Kidney epithelial cell (primary cell): ENCODE results near the gene TBC1D21. TPM values are rescaled to one million over a fixed set of nuclear protein-coding genes. Genes with fewer than 3 reads are reported as not detected.

Experiments used
- DNase-seq: peaks from one replicate; pipeline ENCODE4 v3.0.0-alpha.2; 2010; ENCODE audit warnings: low read depth
- H3K27me3 ChIP-seq: 2 replicates; pipeline ENCODE4 v1.6.0; 2011; ENCODE audit warnings: low read length; ENCODE audit not compliant: control insufficient read depth, insufficient read depth
- H3K36me3 ChIP-seq: 2 replicates; pipeline ENCODE4 v1.5.1; 2011; ENCODE audit warnings: low read length; ENCODE audit not compliant: control insufficient read depth, insufficient read depth
- H3K4me3 ChIP-seq: 2 replicates; pipeline ENCODE4 v1.5.1; 2011; ENCODE audit warnings: low read depth, mild to moderate bottlenecking, control low read depth, low read length
- CTCF ChIP-seq: IDR thresholded peaks from 2 replicates; pipeline ENCODE4 v1.5.1; 2011; ENCODE audit warnings: mild to moderate bottlenecking, moderate library complexity, low read length, control low read depth, inconsistent platforms; ENCODE audit not compliant: insufficient read depth, poor library complexity, severe bottlenecking
- total RNA-seq: library from RNA; depleted of rRNA; stranded (reverse); fragments of >200 nt; gene quantifications from 2 replicates; pipeline ENCODE4 v1.2.3, GENCODE V29; 2015

The TBC1D21 gene
- total RNA-seq, 1 donor from 2014 or later: not detected

- no peak overlapping the region for H3K4me3 ChIP-seq
- H3K36me3 ChIP-seq: no peaks in the 10 kb centered on the region
- H3K27me3 ChIP-seq: peaks cover 10% of the 10 kb centered on the region
- DNase-seq: no peak
- TF ChIP-seq CTCF: no peak
These were observed 20.9 kb upstream of the TBC1D21 start for GRCh38 chr15:73852507-73852906.

GRCh38 chr15:73854265-73854664 lies 19.1 kb upstream of the TBC1D21 start:
- DNase-seq: no peak

GRCh38 chr15:73856458-73857192 lies 16.7 kb upstream of the TBC1D21 start:
- TF ChIP-seq CTCF: no peak
- no peak for DNase-seq
- Histone ChIP-seq H3K36me3 (no peaks in the 10 kb centered on the region), H3K4me3 (no peak overlapping the region), H3K27me3 (peaks cover 13% of the 10 kb centered on the region)

More at GRCh38 chr15:73854265-73854664, 19.1 kb upstream of the TBC1D21 start:
- H3K27me3 ChIP-seq: peaks cover 8% of the 10 kb centered on the region
- no peaks in the 10 kb centered on the region for H3K36me3 ChIP-seq
- TF ChIP-seq CTCF: no peak
- no peak overlapping the region for H3K4me3 ChIP-seq

- no peak for TF ChIP-seq CTCF
- Histone ChIP-seq H3K36me3 (no peaks in the 10 kb centered on the region), H3K4me3 (no peak overlapping the region), H3K27me3 (peaks cover 15% of the 10 kb centered on the region)
- no peak for DNase-seq
These were observed 16.0 kb upstream of the TBC1D21 start for GRCh38 chr15:73857193-73857920.

- TF ChIP-seq CTCF: no peak
- no peak for DNase-seq
- H3K27me3 ChIP-seq: peaks cover 15% of the 10 kb centered on the region
- H3K36me3 ChIP-seq: no peaks in the 10 kb centered on the region
- H3K4me3 ChIP-seq: no peak overlapping the region
These were observed 15.3 kb upstream of the TBC1D21 start for GRCh38 chr15:73858062-73858461.
